A549 (cell line): Measurements from ENCODE around the gene IFFO2.

Experiments used
- CHD2 ChIP-seq: fragments of 150-350 bp; IDR thresholded peaks from 2 replicates; pipeline ENCODE4 v1.6.1; 2014; ENCODE audit warnings: low read length; ENCODE audit not compliant: partially characterized antibody
- SMC3 ChIP-seq: fragments of >200 bp; sonication (Bioruptor Twin); formaldehyde crosslinking; IDR thresholded peaks from 3 replicates; pipeline ENCODE4 v1.6.1; 2018; ENCODE audit warnings: inconsistent platforms
- ZC3H11A ChIP-seq: fragments of 450-650 bp; IDR thresholded peaks from 2 replicates; pipeline ENCODE4 v1.6.1; 2014; ENCODE audit warnings: antibody characterized with exemption, mild to moderate bottlenecking
- TF ChIP-seq, protein P1 (sequence below): fragments of >200 bp; sonication (Bioruptor Twin); formaldehyde crosslinking; IDR thresholded peaks from 3 replicates; pipeline ENCODE4 v1.5.1; 2016
- TF ChIP-seq, protein P2 (sequence below): IDR thresholded peaks from 2 replicates; pipeline ENCODE4 v1.6.1; 2012

DNA sequence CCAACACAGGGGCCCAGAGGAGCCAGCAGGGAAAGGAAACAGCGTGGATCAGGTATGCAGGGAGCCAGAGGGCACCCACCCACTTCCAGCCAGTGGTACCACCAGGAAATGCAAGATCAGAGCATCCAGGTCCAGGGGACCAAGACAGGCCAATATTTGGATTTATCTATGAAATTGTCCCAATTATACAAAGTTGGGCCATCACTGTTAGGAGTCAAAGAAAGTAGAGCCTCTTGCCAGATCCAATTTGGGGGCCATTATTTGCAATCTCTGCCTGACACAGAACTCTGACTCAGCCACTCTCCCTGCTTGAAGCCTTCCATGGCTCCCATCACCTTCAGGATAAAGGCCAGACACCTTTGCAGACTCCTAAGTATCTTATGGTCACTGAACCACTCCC is 75.9 kb downstream of the IFFO2 start:
- TF ChIP-seq, protein P1, sequence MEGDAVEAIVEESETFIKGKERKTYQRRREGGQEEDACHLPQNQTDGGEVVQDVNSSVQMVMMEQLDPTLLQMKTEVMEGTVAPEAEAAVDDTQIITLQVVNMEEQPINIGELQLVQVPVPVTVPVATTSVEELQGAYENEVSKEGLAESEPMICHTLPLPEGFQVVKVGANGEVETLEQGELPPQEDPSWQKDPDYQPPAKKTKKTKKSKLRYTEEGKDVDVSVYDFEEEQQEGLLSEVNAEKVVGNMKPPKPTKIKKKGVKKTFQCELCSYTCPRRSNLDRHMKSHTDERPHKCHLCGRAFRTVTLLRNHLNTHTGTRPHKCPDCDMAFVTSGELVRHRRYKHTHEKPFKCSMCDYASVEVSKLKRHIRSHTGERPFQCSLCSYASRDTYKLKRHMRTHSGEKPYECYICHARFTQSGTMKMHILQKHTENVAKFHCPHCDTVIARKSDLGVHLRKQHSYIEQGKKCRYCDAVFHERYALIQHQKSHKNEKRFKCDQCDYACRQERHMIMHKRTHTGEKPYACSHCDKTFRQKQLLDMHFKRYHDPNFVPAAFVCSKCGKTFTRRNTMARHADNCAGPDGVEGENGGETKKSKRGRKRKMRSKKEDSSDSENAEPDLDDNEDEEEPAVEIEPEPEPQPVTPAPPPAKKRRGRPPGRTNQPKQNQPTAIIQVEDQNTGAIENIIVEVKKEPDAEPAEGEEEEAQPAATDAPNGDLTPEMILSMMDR: no peak
- TF ChIP-seq CHD2 (no peak), ZC3H11A (no peak), SMC3 (no peak)
- TF ChIP-seq, protein P2, sequence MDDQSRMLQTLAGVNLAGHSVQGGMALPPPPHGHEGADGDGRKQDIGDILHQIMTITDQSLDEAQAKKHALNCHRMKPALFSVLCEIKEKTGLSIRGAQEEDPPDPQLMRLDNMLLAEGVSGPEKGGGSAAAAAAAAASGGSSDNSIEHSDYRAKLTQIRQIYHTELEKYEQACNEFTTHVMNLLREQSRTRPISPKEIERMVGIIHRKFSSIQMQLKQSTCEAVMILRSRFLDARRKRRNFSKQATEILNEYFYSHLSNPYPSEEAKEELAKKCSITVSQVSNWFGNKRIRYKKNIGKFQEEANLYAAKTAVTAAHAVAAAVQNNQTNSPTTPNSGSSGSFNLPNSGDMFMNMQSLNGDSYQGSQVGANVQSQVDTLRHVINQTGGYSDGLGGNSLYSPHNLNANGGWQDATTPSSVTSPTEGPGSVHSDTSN: no peak
